Measurements from ENCODE around the gene MRPL40.
"Not testable (repeated sequence)": the region's sequence is repeated elsewhere in the genome, so short reads cannot be mapped to it uniquely, and the experiment has no call there.

Gene MRPL40

GRCh38 chr22:19407649-19408606, 24.4 kb upstream of the MRPL40 start:
- DNase-seq, result no peak

- DNase-seq, result no peak
Measured at GRCh38 chr22:19410941-19411689, 21.2 kb upstream of the MRPL40 start.

- DNase-seq, result no peak
Measured at GRCh38 chr22:19411690-19412045, 20.7 kb upstream of the MRPL40 start.

- DNase-seq, result no peak
Measured at GRCh38 chr22:19412478-19412877, 19.9 kb upstream of the MRPL40 start.

GRCh38 chr22:19412923-19413322, 19.4 kb upstream of the MRPL40 start:
- DNase-seq, result no peak

- peak; percentile 38 for DNase-seq
Measured at GRCh38 chr22:19419086-19419463, 13.3 kb upstream of the MRPL40 start.

- DNase-seq, result no peak
Measured at GRCh38 chr22:19419464-19420178, 12.7 kb upstream of the MRPL40 start.

- DNase-seq, result no peak
Measured at GRCh38 chr22:19420321-19420720, 12.0 kb upstream of the MRPL40 start.

GRCh38 chr22:19422440-19423301, 9.7 kb upstream of the MRPL40 start:
- DNase-seq, result no peak

GRCh38 chr22:19424186-19424500, 8.2 kb upstream of the MRPL40 start:
- no peak for DNase-seq

GRCh38 chr22:19429950-19430889, 2.1 kb upstream of the MRPL40 start:
- DNase-seq, result peak; percentile 58

GRCh38 chr22:19430890-19431541, 1.3 kb upstream of the MRPL40 start:
- DNase-seq, result peak; percentile 46

- peak; percentile 87 for DNase-seq
Measured at GRCh38 chr22:19431649-19432132, 654 bp upstream of the MRPL40 start, which contains the start of gene HIRA. Gene HIRA, minus strand, starts transcription at chr22:19431733. Its CDS starts 257 bp downstream, at chr22:19431476.

- no peak for DNase-seq
Measured at GRCh38 chr22:19434401-19434800, 2.1 kb downstream of the MRPL40 start.

GRCh38 chr22:19434829-19435580, 2.7 kb downstream of the MRPL40 start:
- no peak for DNase-seq

- not testable (repeated sequence) for DNase-seq
Measured at GRCh38 chr22:19436444-19437161, 4.3 kb downstream of the MRPL40 start.

- no peak for DNase-seq
Measured at GRCh38 chr22:19438298-19438697, 6.0 kb downstream of the MRPL40 start.

- no peak for DNase-seq
Measured at GRCh38 chr22:19440411-19441195, 8.3 kb downstream of the MRPL40 start.

Measured in femur (tissue), 1 donor.